Measurements from ENCODE around the gene ASTN2.

ASTN2 gene

DNA sequence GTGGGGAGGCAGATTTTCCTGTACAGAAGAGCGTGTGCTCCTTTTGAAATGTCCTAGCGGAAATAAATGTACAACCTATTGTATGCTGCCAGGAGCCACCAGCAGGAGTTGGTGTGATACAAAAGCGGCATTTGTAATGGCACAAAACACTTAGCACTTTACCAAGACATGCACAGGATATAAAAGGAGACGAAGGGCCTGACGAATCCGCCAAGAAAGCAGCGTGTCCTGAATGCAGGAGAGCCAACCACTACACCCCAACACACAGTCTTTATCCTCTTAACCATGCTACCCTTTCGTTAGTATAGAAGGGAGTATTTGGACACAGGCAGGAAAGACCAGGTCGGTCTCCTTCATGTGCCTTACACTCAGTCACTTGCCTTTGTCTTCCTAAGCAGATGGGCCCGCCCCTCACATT, 509.7 kb downstream of the ASTN2 start:
- no peaks in the 10 kb centered on the region for H4K20me1 ChIP-seq (ENCODE audit: insufficient read depth, low read length)
- TF ChIP-seq EZH2 (optimal IDR thresholded peaks at IDR 0.05; ENCODE audit: low read depth, low read length) (no peak), CTCF (IDR thresholded peaks at IDR 0.05; ENCODE audit: low read length) (no peak), EZH2phosphoT487 (IDR thresholded peaks at IDR 0.05; ENCODE audit: low read length) (no peak)
- no peak overlapping the region for H3K9ac ChIP-seq (ENCODE audit: low read length)
- H3K36me3 ChIP-seq (replicated peaks; ENCODE audit: insufficient read depth, low read length): no peaks in the 10 kb centered on the region
- H3F3A ChIP-seq (ENCODE audit: insufficient read depth, low read length): no peaks in the 10 kb centered on the region
- H2AFZ ChIP-seq (ENCODE audit: low read length): no peak overlapping the region
- H3K9me3 ChIP-seq (replicated peaks; ENCODE audit: insufficient read depth, low read length): no peaks in the 10 kb centered on the region
- no peaks in the 10 kb centered on the region for H3K9me2 ChIP-seq (replicated peaks; ENCODE audit: insufficient read depth, low read length)
- no peak for DNase-seq
- no peaks in the 10 kb centered on the region for H3K4me1 ChIP-seq (ENCODE audit: low read length)
- H3K79me2 ChIP-seq (ENCODE audit: low read length): no peaks in the 10 kb centered on the region
- H3K4me2 ChIP-seq (ENCODE audit: low read depth, low read length): no peak overlapping the region
- no peaks in the 10 kb centered on the region for H3K27me3 ChIP-seq (replicated peaks; ENCODE audit: insufficient read depth, low read length)
- no peak overlapping the region for H3K4me3 ChIP-seq (ENCODE audit: low read length)
- no peak overlapping the region for H3K27ac ChIP-seq (ENCODE audit: low read length)

GRCh38 chr9:116904165-116904564, 510.7 kb downstream of the ASTN2 start:
- Histone ChIP-seq H3K9me3 (replicated peaks; ENCODE audit: insufficient read depth, low read length) (no peaks in the 10 kb centered on the region), H3K9ac (ENCODE audit: low read length) (no peak overlapping the region), H3K9me2 (replicated peaks; ENCODE audit: insufficient read depth, low read length) (no peaks in the 10 kb centered on the region), H3K27me3 (replicated peaks; ENCODE audit: insufficient read depth, low read length) (no peaks in the 10 kb centered on the region), H2AFZ (ENCODE audit: low read length) (no peak overlapping the region), H3K4me1 (ENCODE audit: low read length) (no peaks in the 10 kb centered on the region), H3K36me3 (replicated peaks; ENCODE audit: insufficient read depth, low read length) (no peaks in the 10 kb centered on the region), H3K4me3 (ENCODE audit: low read length) (no peak overlapping the region), H3F3A (ENCODE audit: insufficient read depth, low read length) (no peaks in the 10 kb centered on the region), H3K27ac (ENCODE audit: low read length) (no peak overlapping the region), H3K4me2 (ENCODE audit: low read depth, low read length) (no peak overlapping the region), H4K20me1 (ENCODE audit: insufficient read depth, low read length) (no peaks in the 10 kb centered on the region), H3K79me2 (ENCODE audit: low read length) (no peaks in the 10 kb centered on the region)
- TF ChIP-seq EZH2phosphoT487 (IDR thresholded peaks at IDR 0.05; ENCODE audit: low read length) (no peak), EZH2 (optimal IDR thresholded peaks at IDR 0.05; ENCODE audit: low read depth, low read length) (no peak), CTCF (IDR thresholded peaks at IDR 0.05; ENCODE audit: low read length) (no peak)
- DNase-seq: no peak

DNA sequence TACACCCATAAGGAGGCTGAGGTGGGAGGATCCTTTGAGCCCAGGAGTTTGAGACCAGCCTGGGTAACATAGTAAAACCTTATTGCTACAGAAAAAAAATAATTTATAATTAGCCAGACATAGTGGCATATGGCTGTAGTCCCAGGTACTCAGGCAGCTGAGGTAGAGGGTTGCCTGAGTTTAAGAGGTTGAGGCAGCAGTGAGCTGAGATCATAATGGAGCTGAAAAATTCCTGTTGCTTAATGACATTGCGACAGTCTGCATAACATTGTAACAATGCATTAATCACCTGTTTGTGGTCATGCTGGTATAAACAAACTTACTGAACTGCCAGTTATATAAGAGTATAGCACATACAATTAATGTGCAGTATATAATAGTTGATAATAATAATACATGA, 513.6 kb downstream of the ASTN2 start:
- TF ChIP-seq CTCF (IDR thresholded peaks at IDR 0.05; ENCODE audit: low read length) (no peak), EZH2 (optimal IDR thresholded peaks at IDR 0.05; ENCODE audit: low read depth, low read length) (no peak), EZH2phosphoT487 (IDR thresholded peaks at IDR 0.05; ENCODE audit: low read length) (no peak)
- Histone ChIP-seq H2AFZ (ENCODE audit: low read length) (no peak overlapping the region), H3K27me3 (replicated peaks; ENCODE audit: insufficient read depth, low read length) (no peaks in the 10 kb centered on the region), H3K9me3 (replicated peaks; ENCODE audit: insufficient read depth, low read length) (no peaks in the 10 kb centered on the region), H3K27ac (ENCODE audit: low read length) (no peak overlapping the region), H3K4me1 (ENCODE audit: low read length) (no peaks in the 10 kb centered on the region), H3K9ac (ENCODE audit: low read length) (no peak overlapping the region), H3K9me2 (replicated peaks; ENCODE audit: insufficient read depth, low read length) (no peaks in the 10 kb centered on the region), H3K4me2 (ENCODE audit: low read depth, low read length) (no peak overlapping the region), H3K79me2 (ENCODE audit: low read length) (no peaks in the 10 kb centered on the region), H3F3A (ENCODE audit: insufficient read depth, low read length) (no peaks in the 10 kb centered on the region), H3K36me3 (replicated peaks; ENCODE audit: insufficient read depth, low read length) (no peaks in the 10 kb centered on the region), H4K20me1 (ENCODE audit: insufficient read depth, low read length) (no peaks in the 10 kb centered on the region), H3K4me3 (ENCODE audit: low read length) (no peak overlapping the region)
- DNase-seq: no peak

All from MM.1S (cell line).